Retina (tissue), 1 donor: Measurements from ENCODE around the gene GGCX.
"Not testable (repeated sequence)": the region's sequence is repeated elsewhere in the genome, so short reads cannot be mapped to it uniquely, and the experiment has no call there.

Experiments
- DNase-seq: peaks from one replicate; pipeline ENCODE4 v3.0.0-alpha.2; 2016

Gene GGCX

DNA sequence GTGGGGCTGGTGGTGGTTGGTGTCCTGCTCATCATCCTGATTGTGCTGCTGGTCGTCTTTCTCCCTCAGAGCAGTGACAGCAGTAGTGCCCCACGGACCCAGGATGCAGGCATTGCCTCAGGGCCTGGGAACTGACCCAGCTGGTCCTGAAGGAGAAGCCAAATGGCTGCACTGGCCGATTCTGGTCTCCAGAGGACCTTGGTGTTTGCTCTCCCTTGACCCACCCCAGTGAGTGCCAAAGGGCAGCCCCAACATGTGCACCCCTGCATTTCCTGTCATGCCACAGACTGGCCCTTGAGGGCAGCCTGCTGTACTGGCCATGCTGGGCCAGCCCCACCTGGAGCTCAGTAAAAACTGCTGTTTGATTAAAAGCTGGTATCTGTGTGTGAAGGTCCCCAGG, 31.7 kb upstream of the GGCX start:
- no peak for DNase-seq

DNA sequence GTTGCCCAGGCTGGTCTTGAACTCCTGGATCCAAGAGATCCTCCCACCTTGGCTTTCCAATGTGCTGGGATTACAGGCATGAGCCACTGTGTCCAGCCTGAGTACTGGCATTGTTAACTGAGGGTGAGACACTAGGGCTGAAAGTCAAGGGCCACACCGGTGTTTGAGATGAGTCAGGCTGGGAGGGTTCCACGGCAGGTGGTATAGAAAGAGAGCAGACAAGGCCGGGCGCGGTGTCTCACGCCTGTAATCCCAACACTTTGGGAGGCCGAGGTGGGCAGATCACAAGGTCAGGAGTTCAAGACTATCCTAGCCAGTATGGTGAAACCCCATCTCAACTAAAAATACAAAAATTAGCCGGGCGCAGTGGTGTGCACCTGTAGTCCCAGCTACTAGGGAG, 31.0 kb upstream of the GGCX start:
- not testable (repeated sequence) for DNase-seq

DNA sequence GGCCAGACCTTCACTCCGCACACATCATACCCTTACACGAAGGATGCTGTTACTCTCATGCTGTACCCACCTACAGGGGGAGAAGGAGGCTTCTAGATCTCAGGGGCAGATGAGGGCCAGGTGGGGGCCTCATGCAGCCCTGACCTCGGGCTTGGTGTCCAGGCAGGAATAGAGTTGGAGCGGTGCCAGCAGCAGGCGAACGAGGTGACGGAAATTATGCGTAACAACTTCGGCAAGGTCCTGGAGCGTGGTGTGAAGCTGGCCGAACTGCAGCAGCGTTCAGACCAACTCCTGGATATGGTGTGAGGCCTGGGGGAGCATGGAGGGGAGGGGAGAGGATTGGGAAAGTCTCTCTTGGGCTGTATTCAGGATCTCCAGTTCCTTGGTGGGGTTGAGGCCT, 30.3 kb upstream of the GGCX start:
- no peak for DNase-seq

DNA sequence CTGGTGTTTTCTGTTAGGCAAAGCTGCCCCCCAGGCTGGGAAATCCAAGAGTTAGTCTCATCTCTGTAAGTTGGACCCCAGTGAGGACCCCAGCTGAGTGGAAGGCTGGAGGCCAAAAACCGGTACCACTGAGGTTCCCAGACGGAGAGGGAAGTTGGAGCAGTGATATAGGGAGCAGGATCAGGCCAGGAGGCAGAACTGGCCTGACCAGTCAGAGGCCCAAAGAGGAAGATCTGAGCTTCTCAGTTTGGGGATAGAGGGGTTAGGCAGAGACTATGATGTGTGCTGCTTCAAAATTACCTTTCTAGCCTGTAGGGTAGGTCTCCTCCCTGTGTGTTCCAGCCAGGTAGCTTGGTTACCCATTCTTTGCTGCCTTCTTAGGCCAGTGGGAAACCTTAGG, 29.7 kb upstream of the GGCX start:
- DNase-seq, result no peak

DNA sequence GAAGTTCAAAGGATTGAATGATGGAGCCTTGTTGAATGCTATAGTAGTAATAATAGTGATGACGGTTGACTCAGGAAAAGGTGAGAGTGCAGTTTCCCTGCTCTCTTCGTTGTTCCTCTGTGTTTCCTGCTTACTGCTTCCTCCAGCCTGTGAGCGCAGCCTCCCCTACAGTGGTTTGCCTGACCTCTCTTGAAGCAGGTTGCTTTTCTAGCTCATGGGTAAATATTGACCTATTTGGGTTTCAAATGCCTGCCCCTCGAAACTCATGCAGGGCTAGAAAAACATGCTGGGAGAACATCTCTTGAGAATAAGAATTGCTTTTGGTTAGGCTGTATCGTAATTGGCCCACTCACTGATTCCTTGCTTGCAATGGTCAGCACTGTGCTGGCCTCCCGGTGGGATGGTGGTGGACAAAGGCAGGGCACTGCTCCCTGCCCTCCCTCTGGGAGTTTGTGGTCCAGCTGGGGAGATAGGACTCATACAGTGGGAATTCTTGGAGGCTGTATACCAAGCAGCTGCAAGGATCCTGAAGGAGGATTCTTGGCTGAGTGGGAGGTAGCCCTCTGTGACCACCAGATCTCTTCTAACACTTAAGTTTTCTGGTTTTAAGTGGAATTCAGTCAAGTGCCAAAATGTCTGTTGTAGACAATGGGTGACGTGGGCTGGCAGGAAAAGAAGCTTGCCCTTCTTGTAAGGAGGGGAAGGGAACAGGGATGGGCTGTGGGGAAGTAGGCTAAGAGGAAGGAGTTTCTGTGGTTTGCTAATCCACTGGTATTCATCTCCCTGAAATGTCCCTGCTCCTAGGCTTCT, 28.9 kb upstream of the GGCX start:
- no peak for DNase-seq

DNA sequence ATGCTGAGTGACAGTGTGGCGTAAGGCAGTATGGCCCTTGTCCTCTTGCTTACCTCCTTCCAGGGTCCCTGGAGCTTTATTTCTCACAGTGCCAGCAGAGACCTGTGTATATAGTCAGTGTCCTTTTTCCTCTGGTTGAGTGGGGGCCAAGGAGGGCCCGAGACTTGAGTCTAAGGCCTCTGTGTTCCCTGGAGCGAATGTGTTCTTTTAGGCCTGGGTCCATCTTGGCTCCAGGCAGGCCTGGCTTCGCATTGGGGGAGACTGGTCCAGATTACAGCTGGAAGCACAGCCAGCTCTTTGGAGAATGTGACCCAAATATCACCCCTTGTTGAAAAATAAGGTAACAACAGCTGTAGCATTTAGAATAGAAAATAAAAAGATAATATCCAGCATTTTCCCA, 27.9 kb upstream of the GGCX start:
- no peak for DNase-seq

DNA sequence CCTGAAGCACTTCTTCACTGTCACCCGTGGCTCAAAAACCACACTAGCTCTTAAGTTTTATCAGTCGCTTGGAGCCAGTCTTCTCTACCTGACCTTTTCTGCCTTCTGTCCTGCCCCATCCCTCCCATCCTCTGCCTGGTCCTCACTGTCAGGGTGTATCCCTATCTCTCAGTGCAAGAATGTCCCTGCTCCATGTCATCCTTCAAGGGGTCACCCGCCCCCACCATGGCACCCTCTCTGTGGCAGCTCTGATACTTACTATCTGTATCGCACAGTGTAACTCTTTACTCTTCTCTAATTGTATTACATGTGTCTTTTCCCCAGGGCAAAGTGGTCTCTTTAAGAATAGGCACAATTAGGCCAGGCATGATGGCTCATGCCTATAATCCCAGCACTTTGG, 27.4 kb upstream of the GGCX start:
- DNase-seq, result no peak

DNA sequence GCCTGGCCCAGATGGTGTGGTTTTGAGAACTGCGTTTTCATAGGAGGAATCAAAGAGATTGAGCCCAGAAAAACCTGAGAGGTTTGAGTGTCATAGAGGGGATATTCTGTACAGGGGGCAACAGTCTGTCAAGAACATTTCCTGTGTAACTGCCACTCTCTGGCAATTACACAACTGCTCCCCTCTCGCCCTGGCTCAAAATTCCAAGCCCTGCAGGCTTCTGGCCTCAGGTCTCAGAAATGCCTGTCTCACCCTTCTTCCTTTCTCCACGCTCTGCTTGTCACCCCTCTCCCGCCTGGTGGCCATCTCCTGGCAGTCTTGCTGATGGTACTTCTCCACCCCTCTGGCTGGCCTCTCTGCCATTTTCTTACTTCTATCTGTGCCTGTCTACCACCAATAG, 26.9 kb upstream of the GGCX start:
- no peak for DNase-seq

DNA sequence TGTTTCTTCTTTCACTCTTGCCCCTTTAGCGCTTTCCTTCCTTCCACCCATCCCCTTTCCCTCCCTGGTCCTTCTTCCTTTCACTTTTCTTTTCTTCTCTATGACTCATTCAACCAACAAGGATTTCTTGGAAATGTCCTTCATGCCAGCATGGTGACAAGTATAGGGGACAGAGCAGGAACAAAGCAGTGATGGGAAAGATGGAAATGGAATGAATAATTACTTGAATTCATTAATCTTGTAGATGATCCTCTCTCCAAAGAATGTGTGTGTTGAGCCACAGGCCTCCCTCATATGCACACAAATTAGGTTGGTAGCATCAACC, 24.4 kb upstream of the GGCX start:
- no peak for DNase-seq

DNA sequence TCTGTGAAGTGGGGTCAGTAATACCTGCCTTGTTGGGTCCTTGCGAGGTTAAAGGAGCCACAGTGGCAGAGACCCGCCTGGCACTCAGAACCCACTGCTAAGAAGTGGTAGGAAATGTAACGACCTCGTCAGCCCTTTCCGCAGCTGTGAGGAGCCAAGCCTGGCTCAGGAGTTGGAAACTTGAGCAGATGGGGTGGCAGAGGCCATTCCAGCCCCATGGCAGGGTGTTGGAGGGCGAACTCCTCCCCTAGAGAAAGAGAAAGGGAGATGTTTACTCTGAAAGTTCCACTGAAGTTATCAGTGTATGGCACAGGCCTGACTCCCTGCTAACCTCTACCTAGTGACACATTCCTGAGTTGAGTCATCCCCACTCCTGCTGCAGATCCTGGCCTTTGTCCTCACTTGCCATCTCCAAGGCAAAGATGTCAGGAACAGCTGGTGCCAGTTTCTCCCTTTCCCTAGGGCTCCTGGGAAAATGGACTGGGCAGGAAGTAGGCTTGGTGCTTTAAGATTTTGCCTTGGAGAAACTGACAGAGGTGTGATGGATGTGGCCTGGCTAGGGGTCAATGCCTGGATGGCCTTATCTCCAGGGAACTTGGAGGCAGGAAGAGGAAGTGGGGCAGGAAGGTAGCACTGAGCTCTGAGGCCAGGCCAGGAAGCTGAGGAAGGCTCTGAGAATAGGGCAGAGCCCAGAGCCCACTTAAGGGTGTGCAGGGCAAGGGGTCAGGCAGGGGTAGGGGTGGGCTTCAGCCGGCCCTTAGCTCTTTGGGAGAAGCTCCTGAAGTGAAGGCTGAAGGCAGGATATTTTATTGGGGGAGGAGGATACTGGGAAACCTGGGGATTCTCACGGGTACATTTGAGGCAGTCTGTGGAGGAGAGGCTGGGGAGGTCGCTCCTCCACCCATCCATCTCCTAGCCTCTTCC, 23.8 kb upstream of the GGCX start:
- DNase-seq, result no peak

DNA sequence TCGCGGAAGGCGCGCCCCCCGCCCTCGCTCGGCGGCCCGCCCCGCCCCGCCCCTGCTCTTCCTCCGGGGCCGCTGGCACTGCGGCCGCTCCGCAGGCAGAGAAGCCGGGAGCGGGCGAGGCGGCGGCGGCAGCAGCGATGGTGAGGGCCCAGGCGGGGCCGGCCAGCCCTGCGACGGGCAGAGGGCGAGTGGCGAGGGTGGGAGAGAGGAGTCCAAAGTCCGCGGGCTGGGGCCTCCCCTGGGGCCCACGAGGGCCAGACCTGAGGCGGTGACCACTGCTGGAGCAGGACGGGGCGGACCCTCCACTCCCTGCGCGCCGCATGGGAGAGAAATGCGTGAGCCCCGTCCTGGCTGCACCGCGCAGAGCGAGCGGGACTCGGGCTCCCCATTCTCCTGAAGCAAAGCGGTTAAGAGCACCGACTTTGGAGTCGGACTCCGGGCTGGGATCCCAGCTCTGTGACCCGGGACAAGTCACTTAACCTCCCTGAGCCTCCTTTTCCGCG, 23.1 kb upstream of the GGCX start, which contains the start of gene VAMP5:
Gene VAMP5 (plus strand): TSS at position 78 of the 503 bp plus-strand sequence. CDS start 60 bp downstream, at position 138.
- peak; percentile 69 for DNase-seq

DNA sequence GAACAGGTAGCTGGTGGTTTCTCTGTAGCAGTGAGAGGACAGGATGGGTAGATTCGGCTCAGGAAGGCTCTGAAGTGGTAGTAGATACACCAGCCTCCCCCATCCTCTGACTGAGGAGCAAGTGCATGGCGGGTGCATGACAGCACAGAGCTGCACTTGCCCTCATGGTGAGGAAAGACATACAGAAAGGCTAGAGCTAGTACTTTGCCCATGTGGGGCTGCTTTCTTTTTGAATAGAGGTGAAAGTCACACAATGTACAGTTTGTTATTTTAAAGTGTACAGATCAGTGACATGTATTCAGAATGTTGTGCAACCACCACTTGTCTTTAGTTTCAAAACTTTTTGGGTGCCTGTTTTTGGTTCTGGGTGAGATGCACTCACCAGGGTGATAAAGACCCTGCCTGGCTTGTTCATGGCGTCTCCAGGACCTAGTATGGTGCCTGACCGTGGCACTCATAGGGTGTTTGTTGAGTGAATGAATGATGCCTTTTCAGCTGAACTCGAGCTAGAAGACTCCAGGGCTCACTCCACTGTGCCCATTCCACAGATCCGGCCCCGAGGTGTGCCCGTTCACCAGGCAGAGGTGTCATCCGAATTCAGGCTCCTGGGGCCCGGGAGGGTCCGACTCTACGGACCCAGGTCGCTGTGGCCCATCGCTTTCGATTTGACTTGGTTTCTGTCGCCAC, 22.5 kb upstream of the GGCX start:
- DNase-seq, result no peak

DNA sequence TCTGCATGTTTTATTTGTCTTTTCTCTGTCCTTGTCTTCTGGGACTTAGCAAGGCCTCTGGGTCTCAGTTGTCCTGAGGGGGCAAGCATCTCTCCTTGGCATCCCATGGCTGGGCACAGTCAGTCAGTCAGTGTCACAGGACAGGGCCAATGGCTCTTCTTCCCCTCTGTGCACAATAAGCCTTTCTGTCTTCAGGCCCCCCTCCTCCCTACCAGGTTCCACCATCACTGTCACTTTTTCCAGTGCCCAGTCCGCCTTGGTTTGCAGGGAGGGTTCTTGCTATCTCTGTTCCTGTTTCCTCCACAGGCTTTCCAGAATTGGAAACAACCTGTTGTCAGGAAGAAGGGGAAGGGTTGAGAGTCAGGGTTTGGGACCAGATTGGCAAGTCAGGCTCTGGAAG, 21.2 kb upstream of the GGCX start:
- no peak for DNase-seq

DNA sequence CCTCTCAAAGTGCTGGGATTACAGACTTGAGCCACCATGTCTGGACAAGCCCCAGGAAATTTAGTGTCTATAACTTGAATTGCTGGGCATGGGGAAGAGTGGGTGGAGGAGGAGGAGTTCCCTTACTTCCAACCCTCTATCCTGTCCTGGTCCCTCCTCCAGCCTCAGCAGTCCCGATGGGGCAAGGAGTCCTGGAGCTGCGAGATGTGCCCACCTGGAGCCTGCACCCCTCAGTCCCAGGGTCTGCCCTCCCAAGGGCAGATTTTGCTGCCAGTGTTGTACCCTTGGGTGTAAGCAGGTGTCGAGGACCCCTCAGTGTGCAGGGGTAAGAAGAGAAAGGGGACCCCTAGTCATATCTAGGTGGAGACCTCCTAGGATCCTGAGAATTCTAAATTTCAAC, 18.9 kb upstream of the GGCX start:
- DNase-seq, result no peak

DNA sequence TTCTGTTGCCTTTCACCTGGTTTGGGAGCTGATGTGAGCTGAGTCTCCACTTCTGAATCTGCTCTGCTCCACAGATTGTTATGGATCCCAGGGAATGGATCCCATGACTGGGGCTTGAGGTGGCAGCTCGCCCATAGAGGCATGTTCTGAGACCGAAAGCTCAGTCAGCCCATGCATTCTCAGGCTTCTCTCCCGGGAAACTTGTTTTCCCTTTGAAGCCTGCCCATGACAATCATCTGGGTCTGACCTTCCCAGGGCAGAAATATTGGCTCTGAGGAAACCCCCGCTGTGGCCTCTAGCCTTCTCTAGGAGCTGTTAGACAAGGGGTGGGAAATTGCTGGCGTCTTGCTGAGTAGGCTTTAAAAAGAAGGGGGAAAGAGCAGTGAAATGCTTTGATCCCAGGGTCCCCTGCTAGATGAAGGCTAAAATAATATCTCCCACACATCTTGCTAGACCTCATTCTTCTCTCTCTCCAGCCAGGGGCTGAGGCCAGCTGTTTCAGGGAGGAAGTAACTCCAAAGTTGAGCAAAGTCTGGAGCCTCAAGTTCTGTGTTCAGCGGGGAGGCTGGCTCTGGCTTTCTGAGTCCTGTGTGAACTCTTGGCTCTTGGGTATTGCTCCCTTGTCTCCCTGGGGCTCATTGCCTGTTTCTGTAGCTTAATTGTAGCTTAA, 18.1 kb upstream of the GGCX start:
- peak; percentile 37 for DNase-seq

DNA sequence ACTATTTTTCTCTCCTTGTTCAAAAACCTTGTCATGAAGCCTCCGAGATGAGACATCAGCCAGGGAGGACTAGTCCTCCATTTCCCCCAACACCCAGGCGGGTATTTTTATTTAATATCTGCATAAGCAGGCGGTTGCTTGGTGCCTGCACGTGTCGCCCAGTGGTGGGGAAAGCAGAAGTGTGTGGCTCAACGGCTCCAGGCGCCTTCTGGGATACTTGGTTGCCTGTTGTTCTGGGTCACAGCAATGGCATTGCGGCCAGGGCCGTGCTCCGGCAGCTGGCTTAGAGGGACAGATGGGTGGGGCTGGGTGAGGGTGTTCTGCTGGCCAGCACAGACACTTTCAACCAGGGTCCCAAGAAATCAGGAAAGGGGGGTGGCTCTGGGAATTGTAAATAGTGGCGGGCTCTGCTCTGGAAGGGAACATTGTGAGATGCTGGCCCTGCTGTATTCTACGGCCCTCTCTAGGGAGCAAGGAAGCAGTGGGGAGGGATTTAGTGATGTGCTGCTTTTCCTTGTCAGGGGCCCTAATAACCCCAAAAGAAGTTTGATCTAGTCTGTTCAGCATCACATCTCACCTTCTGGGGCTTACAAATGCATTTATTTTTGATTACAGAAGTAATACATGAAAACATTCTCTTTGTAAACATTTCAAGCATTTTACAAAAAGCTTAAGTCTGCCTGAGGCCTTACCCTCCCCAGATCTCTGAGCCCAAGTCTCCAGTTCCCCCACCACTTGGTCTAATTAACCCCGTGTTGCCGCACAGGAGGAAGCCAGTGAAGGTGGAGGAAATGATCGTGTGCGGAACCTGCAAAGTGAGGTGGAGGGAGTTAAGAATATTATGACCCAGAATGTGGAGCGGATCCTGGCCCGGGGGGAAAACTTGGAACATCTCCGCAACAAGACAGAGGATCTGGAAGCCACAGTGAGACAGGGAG, 17.2 kb upstream of the GGCX start:
- DNase-seq, result peak; percentile 62

DNA sequence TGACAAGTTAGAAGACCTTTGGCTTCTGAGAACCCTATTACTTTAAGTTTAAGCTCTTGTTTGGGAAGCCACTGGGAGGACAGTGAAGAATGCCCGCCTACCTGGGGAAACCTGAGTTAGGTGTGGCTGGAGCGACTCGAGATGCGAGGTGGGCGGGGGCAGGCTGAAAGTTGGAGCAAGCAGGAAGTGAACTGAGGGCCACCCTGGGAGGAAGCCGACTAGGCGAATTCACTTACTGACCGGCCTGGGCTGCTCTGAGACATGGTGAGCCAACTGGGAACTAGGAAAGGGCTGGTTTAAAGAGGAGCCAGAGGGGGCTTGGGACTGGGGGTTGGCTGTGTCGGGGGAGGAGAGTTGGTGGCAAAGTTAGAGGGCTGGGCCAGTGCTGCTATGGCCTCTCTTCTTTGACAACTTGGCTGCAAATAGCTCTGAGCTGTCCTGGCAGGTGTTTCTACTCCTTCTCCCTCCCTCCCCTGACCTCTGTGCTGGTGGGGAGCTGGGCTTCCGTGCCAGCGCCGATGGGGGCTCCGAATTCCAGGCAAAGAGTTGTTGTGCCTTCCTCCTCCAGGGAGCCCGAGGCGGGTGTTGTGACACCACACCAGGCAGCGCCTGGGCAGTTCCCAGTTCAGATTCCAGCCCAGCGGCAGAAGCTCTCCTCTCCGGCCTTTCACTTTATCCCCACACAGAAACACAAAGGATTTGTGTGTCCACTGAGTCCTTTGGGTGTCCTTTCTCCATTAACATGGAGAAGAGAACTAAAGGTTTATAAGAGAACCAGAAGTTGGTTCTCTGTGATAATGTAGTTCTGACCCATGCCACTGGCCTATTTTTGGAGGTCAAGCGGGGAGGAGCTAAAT, 16.3 kb upstream of the GGCX start, which contains the start of gene VAMP8:
Gene VAMP8 (plus strand): TSS at position 201 of the 857 bp plus-strand sequence. CDS start 61 bp downstream, at position 262.
- peak; percentile 35 for DNase-seq

DNA sequence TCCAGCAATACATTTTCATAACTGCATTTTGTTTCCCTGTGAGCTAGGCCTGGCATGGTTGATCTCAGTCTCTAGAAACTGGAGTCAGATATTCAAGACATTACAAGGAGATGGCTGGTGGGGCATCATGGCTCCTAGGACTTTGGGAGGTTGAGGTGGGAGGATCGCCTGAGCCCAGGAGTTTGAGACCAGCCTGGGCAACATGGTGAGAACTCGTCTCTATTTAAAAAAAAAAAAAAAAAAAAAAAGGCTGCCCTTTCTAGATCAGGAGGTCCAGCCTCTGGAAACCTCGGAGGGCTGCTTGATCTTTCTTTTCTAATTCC, 15.7 kb upstream of the GGCX start:
- DNase-seq, result no peak

DNA sequence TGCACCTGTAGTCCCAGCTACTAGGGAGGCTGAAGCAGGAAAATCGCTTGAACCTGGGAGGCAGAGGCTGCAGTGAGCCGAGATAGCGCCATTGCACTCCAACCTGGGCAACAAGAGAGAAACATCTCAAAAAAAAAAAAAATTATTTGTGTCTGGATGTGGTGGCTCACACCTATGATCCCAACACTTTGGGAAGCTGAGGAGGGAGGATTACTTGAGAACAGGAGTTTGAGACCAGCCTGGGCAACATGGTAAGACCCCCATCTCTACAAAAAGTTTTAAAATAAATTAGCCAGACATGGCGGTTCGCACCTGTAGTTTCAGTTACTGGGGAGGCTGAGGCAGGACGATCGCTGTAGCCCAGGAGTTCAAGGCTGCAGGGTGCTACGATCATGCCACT, 14.4 kb upstream of the GGCX start:
- no peak for DNase-seq

DNA sequence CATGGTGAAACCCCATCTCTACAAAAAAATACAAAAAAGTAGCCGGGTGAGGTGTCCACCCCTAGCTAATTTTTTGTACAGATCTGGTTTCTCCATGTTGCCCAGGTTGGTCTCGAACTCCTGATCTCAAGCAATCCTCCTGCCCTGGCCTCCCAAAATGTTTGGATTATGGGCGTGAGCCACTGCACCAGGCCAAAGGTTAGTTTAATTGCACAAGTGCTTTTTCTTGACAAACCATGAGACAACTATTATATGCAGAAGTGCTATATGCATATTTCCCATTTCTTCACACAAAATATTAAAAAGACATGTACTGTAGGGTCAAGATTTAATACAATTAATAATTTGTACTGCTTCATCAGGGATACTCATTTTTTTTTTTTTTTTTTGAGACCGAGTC, 5.0 kb upstream of the GGCX start:
- DNase-seq, result no peak

DNA sequence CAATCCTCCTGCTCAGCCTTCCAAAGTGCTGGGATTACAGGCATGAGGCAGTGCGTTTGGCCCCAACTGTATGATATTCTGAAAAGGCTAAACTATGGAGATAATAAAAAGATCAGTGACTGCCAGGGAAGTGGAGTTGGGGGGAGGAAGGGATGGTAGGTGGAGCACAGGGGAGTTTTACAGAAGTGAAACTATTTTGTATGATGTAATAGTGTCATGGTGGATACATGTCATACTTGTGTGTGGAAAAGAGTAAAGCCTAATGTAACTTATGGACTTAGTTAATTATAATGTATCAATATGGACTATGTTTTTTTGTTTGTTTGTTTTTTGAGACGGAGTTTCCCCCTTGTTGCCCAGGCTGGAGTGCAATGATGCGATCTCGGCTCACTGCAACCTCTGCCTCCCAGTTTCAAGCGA, 2.9 kb upstream of the GGCX start:
- no peak for DNase-seq
